GM12874 (cell line): Measurements from ENCODE around the gene VMO1.

Experiments used
- TF ChIP-seq, protein P1 (sequence below): IDR thresholded peaks from 2 replicates; pipeline ENCODE4 v1.5.1; 2011; ENCODE audit warnings: low read depth, mild to moderate bottlenecking, control low read depth, low read length, moderate library complexity; ENCODE audit not compliant: insufficient read depth

VMO1 gene

GRCh38 chr17:4785311-4786105 lies 656 bp downstream of the VMO1 start:
- TF ChIP-seq, protein P1, sequence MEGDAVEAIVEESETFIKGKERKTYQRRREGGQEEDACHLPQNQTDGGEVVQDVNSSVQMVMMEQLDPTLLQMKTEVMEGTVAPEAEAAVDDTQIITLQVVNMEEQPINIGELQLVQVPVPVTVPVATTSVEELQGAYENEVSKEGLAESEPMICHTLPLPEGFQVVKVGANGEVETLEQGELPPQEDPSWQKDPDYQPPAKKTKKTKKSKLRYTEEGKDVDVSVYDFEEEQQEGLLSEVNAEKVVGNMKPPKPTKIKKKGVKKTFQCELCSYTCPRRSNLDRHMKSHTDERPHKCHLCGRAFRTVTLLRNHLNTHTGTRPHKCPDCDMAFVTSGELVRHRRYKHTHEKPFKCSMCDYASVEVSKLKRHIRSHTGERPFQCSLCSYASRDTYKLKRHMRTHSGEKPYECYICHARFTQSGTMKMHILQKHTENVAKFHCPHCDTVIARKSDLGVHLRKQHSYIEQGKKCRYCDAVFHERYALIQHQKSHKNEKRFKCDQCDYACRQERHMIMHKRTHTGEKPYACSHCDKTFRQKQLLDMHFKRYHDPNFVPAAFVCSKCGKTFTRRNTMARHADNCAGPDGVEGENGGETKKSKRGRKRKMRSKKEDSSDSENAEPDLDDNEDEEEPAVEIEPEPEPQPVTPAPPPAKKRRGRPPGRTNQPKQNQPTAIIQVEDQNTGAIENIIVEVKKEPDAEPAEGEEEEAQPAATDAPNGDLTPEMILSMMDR: no peak

DNA sequence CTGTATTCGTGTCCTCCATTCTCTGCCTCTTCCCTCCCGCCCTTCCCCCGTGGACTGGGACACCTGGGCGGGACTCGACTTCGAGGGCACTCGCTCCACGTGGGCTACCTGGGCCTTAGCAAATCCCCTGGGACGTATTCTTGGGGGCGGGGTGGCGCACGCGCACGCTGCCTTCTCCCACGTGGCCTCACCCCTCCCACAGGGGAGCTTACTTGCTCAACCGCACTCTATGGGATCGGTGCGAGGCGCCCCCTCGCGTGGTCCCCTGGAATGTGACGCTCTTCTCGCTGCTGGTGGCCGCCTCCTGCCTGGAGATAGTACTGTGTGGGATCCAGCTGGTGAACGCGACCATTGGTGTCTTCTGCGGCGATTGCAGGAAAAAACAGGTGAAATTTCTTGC lies 3.5 kb downstream of the VMO1 start:
- TF ChIP-seq, protein P1: peak; percentile 11; the same call in 1 of the 2 replicates

- TF ChIP-seq, protein P1: no peak
Measured at GRCh38 chr17:4780325-4780955, 5.7 kb downstream of the VMO1 start.

GRCh38 chr17:4777969-4778760 lies 8.0 kb downstream of the VMO1 start:
- TF ChIP-seq, protein P1: no peak

GRCh38 chr17:4772235-4772613 lies 13.9 kb downstream of the VMO1 start:
- TF ChIP-seq, protein P1: no peak

DNA sequence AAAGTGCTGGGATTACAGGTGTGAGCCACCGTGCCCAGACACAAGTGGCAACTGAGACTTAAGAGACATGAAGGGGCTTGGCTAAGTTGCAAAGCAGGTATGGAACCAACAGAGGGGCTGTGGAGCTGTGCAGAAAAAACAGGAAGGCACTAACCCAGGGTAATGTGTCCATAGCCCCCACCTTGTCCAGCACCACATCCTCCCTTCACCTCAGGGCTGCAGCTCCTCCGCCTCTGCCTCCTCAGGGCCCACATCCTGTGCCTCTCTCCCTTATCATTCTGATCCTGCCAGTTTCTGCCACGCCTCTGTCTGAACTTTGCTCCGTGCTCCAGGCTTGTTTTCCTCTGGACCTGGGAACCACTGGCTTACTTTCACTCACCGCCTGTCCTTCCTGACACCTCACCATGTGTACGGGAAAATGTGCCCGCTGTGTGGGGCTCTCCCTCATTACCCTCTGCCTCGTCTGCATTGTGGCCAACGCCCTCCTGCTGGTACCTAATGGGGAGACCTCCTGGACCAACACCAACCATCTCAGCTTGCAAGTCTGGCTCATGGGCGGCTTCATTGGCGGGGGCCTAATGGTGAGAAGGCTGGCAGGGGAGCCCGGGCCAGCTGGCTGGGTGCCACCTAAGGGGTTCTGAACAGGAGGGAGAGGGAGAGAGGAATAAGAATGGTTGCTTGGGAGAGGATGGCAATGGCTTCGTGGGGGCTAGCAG lies 14.5 kb downstream of the VMO1 start, which contains the start of gene TM4SF5:
TSS of gene TM4SF5 (plus strand) at position 368 of the 716 bp plus-strand sequence. CDS start at position 405, 37 bp downstream.
- TF ChIP-seq, protein P1: no peak
